SKM-1 (cell line): ENCODE results near the gene PSMG4.
"Not testable (repeated sequence)": the region's sequence is repeated elsewhere in the genome, so short reads cannot be mapped to it uniquely, and the experiment has no call there.

ENCODE experiments used
- DNase-seq: peaks from one replicate; lab custom pipeline; 2025; ENCODE audit not compliant: unreplicated experiment; lab: John Stamatoyannopoulos, UW

The PSMG4 gene

GRCh38 chr6:3230256-3230882 is 28.4 kb upstream of the PSMG4 start:
- no peak for DNase-seq

- DNase-seq: no peak
Observed at GRCh38 chr6:3230900-3231246, 27.9 kb upstream of the PSMG4 start.

GRCh38 chr6:3231247-3232016 is 27.3 kb upstream of the PSMG4 start:
- DNase-seq: no peak

GRCh38 chr6:3232017-3232945 is 26.5 kb upstream of the PSMG4 start:
- no peak for DNase-seq

- DNase-seq: no peak
Observed at GRCh38 chr6:3233321-3233720, 25.4 kb upstream of the PSMG4 start.

GRCh38 chr6:3233904-3234303 is 24.8 kb upstream of the PSMG4 start:
- DNase-seq: no peak

GRCh38 chr6:3235486-3235885 is 23.3 kb upstream of the PSMG4 start:
- no peak for DNase-seq

GRCh38 chr6:3236005-3236404 is 22.7 kb upstream of the PSMG4 start:
- no peak for DNase-seq

GRCh38 chr6:3237761-3238662 is 20.7 kb upstream of the PSMG4 start:
- no peak for DNase-seq

- DNase-seq: no peak
Observed at GRCh38 chr6:3239110-3239830, 19.5 kb upstream of the PSMG4 start.

- DNase-seq: no peak
Observed at GRCh38 chr6:3240595-3240994, 18.2 kb upstream of the PSMG4 start.

GRCh38 chr6:3241745-3242144 is 17.0 kb upstream of the PSMG4 start:
- not testable (repeated sequence) for DNase-seq

- DNase-seq: no peak
Observed at GRCh38 chr6:3242768-3243167, 16.0 kb upstream of the PSMG4 start.

GRCh38 chr6:3244003-3244831 is 14.5 kb upstream of the PSMG4 start:
- DNase-seq: no peak

- not testable (repeated sequence) for DNase-seq
Observed at GRCh38 chr6:3244832-3245161, 13.9 kb upstream of the PSMG4 start.

- DNase-seq: no peak
Observed at GRCh38 chr6:3245216-3245615, 13.5 kb upstream of the PSMG4 start.

GRCh38 chr6:3247255-3248146 is 11.2 kb upstream of the PSMG4 start:
- no peak for DNase-seq

- no peak for DNase-seq
Observed at GRCh38 chr6:3249821-3250220, 8.9 kb upstream of the PSMG4 start.
